Parathyroid adenoma (tissue), 2 donors: ENCODE data around the gene FAM222A.

Source experiments
- H2AFZ ChIP-seq: fragments of 300-600 bp; sonication (generic); one replicate; pipeline ENCODE4 v1.7.0; 2017; ENCODE audit warnings: antibody characterized with exemption, mild to moderate bottlenecking
- H3K27ac ChIP-seq: fragments of 300-600 bp; sonication (generic); one replicate; pipeline ENCODE4 v1.7.0; 2017
- H3K27me3 ChIP-seq: fragments of 300-600 bp; sonication (generic); one replicate; pipeline ENCODE4 v1.7.0; 2017; ENCODE audit warnings: low read length; ENCODE audit not compliant: control insufficient read depth, insufficient read depth
- H3K36me3 ChIP-seq: fragments of 300-600 bp; sonication (generic); one replicate; pipeline ENCODE4 v1.7.0; 2017; ENCODE audit warnings: low read length; ENCODE audit not compliant: control insufficient read depth, insufficient read depth
- H3K4me1 ChIP-seq: fragments of 300-600 bp; sonication (generic); one replicate; pipeline ENCODE4 v1.7.0; 2017; ENCODE audit warnings: control low read depth
- H3K4me2 ChIP-seq: fragments of 300-600 bp; sonication (generic); one replicate; pipeline ENCODE4 v1.7.0; 2017; ENCODE audit warnings: low read length
- H3K4me3 ChIP-seq: fragments of 300-600 bp; sonication (generic); one replicate; pipeline ENCODE4 v1.7.0; 2017; ENCODE audit warnings: low read depth, low read length
- H3K79me2 ChIP-seq: fragments of 300-600 bp; sonication (generic); one replicate; pipeline ENCODE4 v1.7.0; 2017; ENCODE audit warnings: control low read depth
- H3K9ac ChIP-seq: fragments of 300-600 bp; sonication (generic); one replicate; pipeline ENCODE4 v1.7.0; 2017; ENCODE audit warnings: mild to moderate bottlenecking
- H3K9me3 ChIP-seq: fragments of 300-600 bp; sonication (generic); one replicate; pipeline ENCODE4 v1.7.0; 2017; ENCODE audit warnings: low read length; ENCODE audit not compliant: control insufficient read depth
- TF ChIP-seq, protein P1 (sequence below): fragments of 300-600 bp; sonication (generic); IDR thresholded peaks from one replicate; pipeline ENCODE4 v1.7.0; 2017; ENCODE audit warnings: antibody characterized with exemption, mild to moderate bottlenecking
- donor health status: primary hyperparathyroidism.

FAM222A gene

DNA sequence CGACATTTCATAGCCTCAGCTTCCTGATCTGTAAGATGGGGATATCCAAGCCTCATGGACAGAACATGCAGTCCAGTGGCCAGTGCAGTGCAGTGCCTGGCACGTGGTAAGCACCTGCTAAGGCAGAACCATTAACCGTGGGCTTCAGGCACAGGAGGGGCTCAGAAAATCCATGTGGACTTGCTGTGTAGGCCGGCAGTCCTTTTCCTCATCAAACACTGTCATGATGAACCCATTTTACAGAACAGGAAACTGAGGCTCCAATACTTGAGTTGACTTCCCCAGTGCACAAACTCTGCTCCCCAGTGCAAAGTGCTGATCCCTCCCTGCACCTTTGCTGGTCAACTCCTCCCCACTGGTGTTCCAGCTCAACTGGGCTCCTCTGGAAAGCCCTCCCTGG is 101.6 kb downstream of the FAM222A start:
- Histone ChIP-seq H3K9ac (no peak overlapping the region), H3K4me2 (no peak overlapping the region), H2AFZ (no peak overlapping the region), H3K27me3 (no peaks in the 10 kb centered on the region), H3K79me2 (no peaks in the 10 kb centered on the region), H3K4me1 (no peaks in the 10 kb centered on the region), H3K9me3 (no peaks in the 10 kb centered on the region), H3K36me3 (no peaks in the 10 kb centered on the region), H3K4me3 (no peak overlapping the region), H3K27ac (no peak overlapping the region)
- TF ChIP-seq, protein P1, sequence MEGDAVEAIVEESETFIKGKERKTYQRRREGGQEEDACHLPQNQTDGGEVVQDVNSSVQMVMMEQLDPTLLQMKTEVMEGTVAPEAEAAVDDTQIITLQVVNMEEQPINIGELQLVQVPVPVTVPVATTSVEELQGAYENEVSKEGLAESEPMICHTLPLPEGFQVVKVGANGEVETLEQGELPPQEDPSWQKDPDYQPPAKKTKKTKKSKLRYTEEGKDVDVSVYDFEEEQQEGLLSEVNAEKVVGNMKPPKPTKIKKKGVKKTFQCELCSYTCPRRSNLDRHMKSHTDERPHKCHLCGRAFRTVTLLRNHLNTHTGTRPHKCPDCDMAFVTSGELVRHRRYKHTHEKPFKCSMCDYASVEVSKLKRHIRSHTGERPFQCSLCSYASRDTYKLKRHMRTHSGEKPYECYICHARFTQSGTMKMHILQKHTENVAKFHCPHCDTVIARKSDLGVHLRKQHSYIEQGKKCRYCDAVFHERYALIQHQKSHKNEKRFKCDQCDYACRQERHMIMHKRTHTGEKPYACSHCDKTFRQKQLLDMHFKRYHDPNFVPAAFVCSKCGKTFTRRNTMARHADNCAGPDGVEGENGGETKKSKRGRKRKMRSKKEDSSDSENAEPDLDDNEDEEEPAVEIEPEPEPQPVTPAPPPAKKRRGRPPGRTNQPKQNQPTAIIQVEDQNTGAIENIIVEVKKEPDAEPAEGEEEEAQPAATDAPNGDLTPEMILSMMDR = no peak

DNA sequence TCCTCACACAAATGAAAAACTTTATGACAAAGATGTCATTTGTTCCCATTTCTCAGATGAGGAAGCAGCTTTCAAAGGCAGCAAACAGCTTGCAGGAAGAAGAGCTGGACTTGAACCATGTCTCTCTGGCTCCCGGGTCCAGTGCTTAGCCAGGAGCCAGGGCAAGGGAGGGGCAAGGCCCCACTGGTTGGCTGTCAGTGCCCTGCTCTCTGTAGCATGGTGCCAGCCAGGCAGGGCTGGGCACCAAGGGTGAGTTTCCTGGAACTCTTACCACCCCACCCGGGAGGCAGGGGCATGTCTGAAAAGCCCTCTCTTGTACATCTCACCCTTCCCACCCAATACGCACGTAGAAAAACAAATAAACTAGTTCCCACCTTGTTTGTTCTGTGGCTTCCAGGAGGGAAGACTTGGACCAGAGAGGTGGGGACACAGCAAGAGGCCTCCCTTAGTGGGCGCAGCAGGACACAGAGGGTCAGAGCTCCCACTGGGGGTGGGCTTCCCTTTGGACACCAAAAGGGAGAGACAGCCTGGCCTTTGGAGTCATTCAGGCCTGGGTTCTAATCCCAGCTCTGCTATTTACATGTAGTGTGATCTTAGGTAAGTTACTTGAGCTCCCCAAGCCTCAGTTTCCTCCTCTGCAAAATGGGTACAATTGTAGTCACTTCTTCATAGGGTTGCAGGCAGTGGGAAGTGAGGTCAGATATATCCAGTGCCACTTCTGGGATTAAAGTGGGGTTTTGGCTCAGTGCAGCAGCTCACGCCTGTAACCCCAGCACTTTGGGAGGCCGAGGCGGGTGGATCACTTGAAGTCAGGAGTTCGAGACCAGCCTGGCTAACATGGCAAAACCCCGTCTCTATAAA is 102.4 kb downstream of the FAM222A start:
- Histone ChIP-seq H3K27ac (no peak overlapping the region), H2AFZ (no peak overlapping the region), H3K4me1 (no peaks in the 10 kb centered on the region), H3K9me3 (no peaks in the 10 kb centered on the region), H3K79me2 (no peaks in the 10 kb centered on the region), H3K4me3 (no peak overlapping the region), H3K36me3 (no peaks in the 10 kb centered on the region), H3K9ac (no peak overlapping the region), H3K4me2 (no peak overlapping the region), H3K27me3 (no peaks in the 10 kb centered on the region)
- TF ChIP-seq, protein P1 = no peak

DNA sequence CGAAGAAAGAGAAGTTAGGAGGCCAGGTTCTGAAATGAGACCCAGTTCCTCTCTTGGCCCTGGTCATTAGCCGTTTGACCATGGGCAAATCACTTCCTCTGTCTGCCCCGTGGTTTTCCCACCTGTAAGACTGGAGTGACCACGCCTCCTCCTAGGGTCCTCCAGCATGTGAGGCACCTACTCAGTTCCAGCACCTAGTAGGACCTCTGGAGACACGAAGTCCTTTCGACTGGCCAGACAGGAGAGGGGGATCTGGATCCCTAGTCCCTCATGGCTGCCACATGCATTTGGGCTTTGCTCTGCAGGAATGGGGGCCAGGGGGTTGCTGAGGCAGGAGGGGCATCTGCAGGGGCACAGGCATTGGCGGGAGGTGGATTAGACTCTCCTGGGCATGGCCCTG is 103.2 kb downstream of the FAM222A start:
- H3K9ac ChIP-seq = no peak overlapping the region
- H3K4me1 ChIP-seq = no peaks in the 10 kb centered on the region
- no peaks in the 10 kb centered on the region for H3K27me3 ChIP-seq
- H2AFZ ChIP-seq = no peak overlapping the region
- no peaks in the 10 kb centered on the region for H3K79me2 ChIP-seq
- no peak overlapping the region for H3K27ac ChIP-seq
- TF ChIP-seq, protein P1 = no peak
- H3K9me3 ChIP-seq = no peaks in the 10 kb centered on the region
- H3K4me3 ChIP-seq = no peak overlapping the region
- no peaks in the 10 kb centered on the region for H3K36me3 ChIP-seq
- H3K4me2 ChIP-seq = no peak overlapping the region

DNA sequence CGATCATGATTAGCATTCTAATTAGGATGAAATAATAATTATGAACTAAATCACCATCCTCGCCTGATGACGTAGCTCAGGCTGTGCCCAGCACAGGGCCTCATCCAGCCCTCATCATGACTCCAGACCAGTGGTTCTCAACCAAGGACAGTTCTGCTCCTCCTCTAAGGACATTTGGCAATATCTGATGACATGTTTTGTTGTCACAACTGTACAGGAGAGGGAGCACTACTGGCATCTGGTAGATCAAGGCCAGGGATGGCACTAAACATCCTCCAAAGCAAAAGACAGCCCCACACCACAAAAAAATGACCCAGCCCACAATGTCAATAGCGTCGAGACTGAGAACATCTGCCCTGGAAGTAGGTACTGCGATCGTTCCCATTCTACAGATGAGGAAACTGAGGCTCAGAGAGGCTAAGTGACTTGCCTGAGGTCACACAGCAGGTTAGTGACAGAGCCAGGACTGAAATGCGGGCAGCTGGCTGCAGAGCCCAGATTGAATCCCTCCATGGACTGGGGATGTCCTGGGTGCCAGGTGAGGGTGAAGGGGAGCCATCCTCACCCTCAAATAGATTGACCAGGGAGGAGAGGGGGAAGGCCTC is 104.1 kb downstream of the FAM222A start:
- H2AFZ ChIP-seq = no peak overlapping the region
- H3K79me2 ChIP-seq = no peaks in the 10 kb centered on the region
- H3K4me3 ChIP-seq = no peak overlapping the region
- no peak overlapping the region for H3K4me2 ChIP-seq
- H3K9me3 ChIP-seq = no peaks in the 10 kb centered on the region
- H3K9ac ChIP-seq = no peak overlapping the region
- H3K36me3 ChIP-seq = no peaks in the 10 kb centered on the region
- TF ChIP-seq, protein P1 = no peak
- no peak overlapping the region for H3K27ac ChIP-seq
- no peaks in the 10 kb centered on the region for H3K27me3 ChIP-seq
- H3K4me1 ChIP-seq = no peaks in the 10 kb centered on the region
